HG02623 (cell line): ENCODE measurements around the gene GAS2L1.

Experiments used
- ATAC-seq: cut with Tn5 transposase; IDR thresholded peaks from one replicate; pipeline ENCODE4 v1.9.1; 2021; ENCODE audit warnings: moderate library complexity; ENCODE audit not compliant: unreplicated experiment

The GAS2L1 gene

GRCh38 chr22:29308791-29309262, 2.4 kb downstream of the GAS2L1 start:
- no peak for ATAC-seq

- no peak for ATAC-seq
These were observed 3.0 kb downstream of the GAS2L1 start for GRCh38 chr22:29309332-29310064.

GRCh38 chr22:29310065-29310862, 3.8 kb downstream of the GAS2L1 start:
- ATAC-seq, result no peak

GRCh38 chr22:29310863-29311339, 4.5 kb downstream of the GAS2L1 start:
- no peak for ATAC-seq

- no peak for ATAC-seq
These were observed 5.2 kb downstream of the GAS2L1 start for GRCh38 chr22:29311464-29312217.

- no peak for ATAC-seq
These were observed 6.0 kb downstream of the GAS2L1 start for GRCh38 chr22:29312218-29313125.

- ATAC-seq, result no peak
These were observed 6.7 kb downstream of the GAS2L1 start for GRCh38 chr22:29313126-29313575.

GRCh38 chr22:29313576-29314466, 7.4 kb downstream of the GAS2L1 start:
- no peak for ATAC-seq

- ATAC-seq, result no peak
These were observed 8.3 kb downstream of the GAS2L1 start for GRCh38 chr22:29314537-29315285.

GRCh38 chr22:29315286-29316140, 9.1 kb downstream of the GAS2L1 start, which contains the start of gene RASL10A:
RASL10A (minus strand) TSS chr22:29315697; CDS start chr22:29315246, 451 bp downstream.
- ATAC-seq, result no peak

GRCh38 chr22:29316141-29316828, 9.8 kb downstream of the GAS2L1 start:
- ATAC-seq, result no peak

GRCh38 chr22:29317827-29318454, 11.5 kb downstream of the GAS2L1 start:
- ATAC-seq, result no peak

- no peak for ATAC-seq
These were observed 12.6 kb downstream of the GAS2L1 start for GRCh38 chr22:29319072-29319471.

- no peak for ATAC-seq
These were observed 14.1 kb downstream of the GAS2L1 start for GRCh38 chr22:29320546-29320945.

GRCh38 chr22:29323641-29324040, 17.2 kb downstream of the GAS2L1 start:
- ATAC-seq, result no peak

- ATAC-seq, result no peak
These were observed 18.9 kb downstream of the GAS2L1 start for GRCh38 chr22:29325356-29325755.
